A549 (cell line): ENCODE results near the gene RIPK4.

Experiments
- BCL3 ChIP-seq: fragments of >200 bp; sonication (Bioruptor Twin); formaldehyde crosslinking; IDR thresholded peaks from 3 replicates; pipeline ENCODE4 v1.6.1; 2016
- CTCF ChIP-seq: fragments of >200 bp; sonication (Bioruptor Twin); formaldehyde crosslinking; IDR thresholded peaks from 3 replicates; pipeline ENCODE4 v1.5.1; 2016
- MAFK ChIP-seq: fragments of 450-650 bp; IDR thresholded peaks from 2 replicates; pipeline ENCODE4 v1.6.1; 2014; ENCODE audit not compliant: partially characterized antibody
- MAX ChIP-seq: IDR thresholded peaks from 2 replicates; pipeline ENCODE4 v1.6.1; 2012
- MYC ChIP-seq: IDR thresholded peaks from 2 replicates; pipeline ENCODE4 v1.6.1; 2012; ENCODE audit warnings: mild to moderate bottlenecking, inconsistent platforms, low read length, improper control_type of control experiment, borderline replicate concordance
- POLR2A ChIP-seq: IDR thresholded peaks from 2 replicates; pipeline ENCODE4 v1.6.1; 2012; ENCODE audit warnings: mild to moderate bottlenecking, low read length
- RAD21 ChIP-seq, 2 experiments: fragments of >200 bp in 1 of 2; sonication (Bioruptor Twin) in 1 of 2; formaldehyde crosslinking in 1 of 2; IDR thresholded peaks in 1 of 2; conservative IDR thresholded peaks in 1 of 2; 2 replicates in 1 of 2; 3 replicates in 1 of 2; pipeline ENCODE4 v1.6.1; 2012 to 2018; ENCODE audit warnings: inconsistent platforms in 1 of 2
- REST ChIP-seq: fragments of 200-600 bp; sonication (generic); IDR thresholded peaks from 2 replicates; pipeline ENCODE4 v1.6.1; 2016; ENCODE audit warnings: antibody characterized with exemption, mild to moderate bottlenecking, moderate library complexity

DNA sequence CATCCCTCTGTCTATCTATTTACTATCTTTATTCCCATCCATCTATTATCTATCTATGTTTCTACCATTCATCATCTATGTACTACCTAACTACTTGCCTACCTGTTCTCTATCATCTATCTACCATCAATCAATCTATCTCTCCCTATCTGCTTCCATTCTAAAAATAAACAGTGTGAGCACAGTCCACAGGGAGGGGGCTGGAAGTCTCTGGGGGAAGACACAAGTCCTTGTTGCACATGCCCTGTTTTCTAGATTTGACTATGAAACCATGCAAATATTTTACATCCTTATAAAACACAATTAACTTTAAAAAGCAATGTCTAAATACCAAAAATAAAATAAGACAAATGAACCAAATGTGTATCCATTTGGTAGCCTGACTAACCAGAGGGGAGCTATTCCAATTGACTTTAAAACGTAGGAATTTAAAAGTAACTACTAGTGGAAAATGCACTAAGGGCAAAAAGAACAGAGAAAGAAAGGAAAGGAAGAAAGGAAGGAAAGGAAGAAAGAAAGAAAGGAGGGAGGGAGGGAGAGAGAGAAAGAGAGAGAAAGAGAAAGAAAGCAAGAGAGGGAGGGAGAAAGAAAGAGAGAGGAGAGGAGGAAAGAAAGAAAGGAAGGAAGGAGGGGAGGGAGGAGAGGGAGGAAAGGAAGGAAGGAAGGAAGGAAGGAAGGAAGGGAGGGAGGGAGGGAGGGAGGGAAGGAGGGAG lies 13.6 kb upstream of the RIPK4 start:
- no peak for TF ChIP-seq CTCF
- no peak for TF ChIP-seq RAD21 (conservative IDR thresholded peaks at IDR 0.05 in 1 of 2, IDR thresholded peaks at IDR 0.05 in 1 of 2)
- no peak for TF ChIP-seq POLR2A
- no peak for TF ChIP-seq MAFK
- no peak for TF ChIP-seq REST
- no peak for TF ChIP-seq MYC
- TF ChIP-seq MAX = no peak
- TF ChIP-seq BCL3 = no peak
